ENCODE data around the gene ISG15.
"Not testable (repeated sequence)": the region's sequence is repeated elsewhere in the genome, so short reads cannot be mapped to it uniquely, and the experiment has no call there.

GRCh38 chr1:988061-988460 lies 25.2 kb upstream of the ISG15 start:
- not testable (repeated sequence) for TF ChIP-seq POLR2A (IDR thresholded peaks at IDR 0.05; ENCODE audit: borderline replicate concordance, extremely low read depth, insufficient read depth, insufficient read length); MAX (IDR thresholded peaks at IDR 0.05); CTCF (IDR thresholded peaks at IDR 0.05 in 2 of 3, conservative IDR thresholded peaks at IDR 0.05 in 1 of 3; ENCODE audit: borderline replicate concordance in 1 of 3, insufficient read depth in 1 of 3, low read depth in 2 of 3, low read length in 2 of 3); EZH2 (IDR thresholded peaks at IDR 0.05); POLR2AphosphoS5 (IDR thresholded peaks at IDR 0.05; ENCODE audit: low read depth, low read length); SP1 (IDR thresholded peaks at IDR 0.05; ENCODE audit: low read depth); CEBPB (IDR thresholded peaks at IDR 0.05; ENCODE audit: low read depth); ZFX (IDR thresholded peaks at IDR 0.05); JUND (IDR thresholded peaks at IDR 0.05); EZH2phosphoT487 (IDR thresholded peaks at IDR 0.05; ENCODE audit: borderline replicate concordance)
